Liver (tissue), 3 donors: ENCODE results near the gene KIFC3.

Experiments used
- CTCF ChIP-seq: fragments of 150-350 bp; IDR thresholded peaks from 2 replicates; pipeline ENCODE4 v1.5.1; 2017; ENCODE audit warnings: improper control_type of control experiment, low read depth, low read length; ENCODE audit not compliant: missing input control
- REST ChIP-seq: IDR thresholded peaks from 2 replicates; pipeline ENCODE4 v1.6.1; 2016; ENCODE audit warnings: antibody characterized with exemption, mild to moderate bottlenecking
- TAF1 ChIP-seq: conservative IDR thresholded peaks from 2 replicates; pipeline ENCODE4 v1.6.1; 2016; ENCODE audit warnings: antibody characterized with exemption, mild to moderate bottlenecking
- YY1 ChIP-seq: IDR thresholded peaks from 2 replicates; pipeline ENCODE4 v1.6.1; 2016; ENCODE audit warnings: antibody characterized with exemption, mild to moderate bottlenecking
- donor health status: healthy.
- donor health status: healthy.

- TF ChIP-seq CTCF (no peak), YY1 (no peak), TAF1 (no peak), REST (no peak)
Measured at GRCh38 chr16:57766714-57767348, 35.5 kb downstream of the KIFC3 start.
